SHP77 (cell line): Measurements from ENCODE around the gene ENTREP3.
"Not testable (repeated sequence)": the region's sequence is repeated elsewhere in the genome, so short reads cannot be mapped to it uniquely, and the experiment has no call there.

Experiments used
- DNase-seq, 2 experiments: peaks; one replicate each; lab custom pipeline; 2025; lab: John Stamatoyannopoulos, UW

Gene ENTREP3

DNA sequence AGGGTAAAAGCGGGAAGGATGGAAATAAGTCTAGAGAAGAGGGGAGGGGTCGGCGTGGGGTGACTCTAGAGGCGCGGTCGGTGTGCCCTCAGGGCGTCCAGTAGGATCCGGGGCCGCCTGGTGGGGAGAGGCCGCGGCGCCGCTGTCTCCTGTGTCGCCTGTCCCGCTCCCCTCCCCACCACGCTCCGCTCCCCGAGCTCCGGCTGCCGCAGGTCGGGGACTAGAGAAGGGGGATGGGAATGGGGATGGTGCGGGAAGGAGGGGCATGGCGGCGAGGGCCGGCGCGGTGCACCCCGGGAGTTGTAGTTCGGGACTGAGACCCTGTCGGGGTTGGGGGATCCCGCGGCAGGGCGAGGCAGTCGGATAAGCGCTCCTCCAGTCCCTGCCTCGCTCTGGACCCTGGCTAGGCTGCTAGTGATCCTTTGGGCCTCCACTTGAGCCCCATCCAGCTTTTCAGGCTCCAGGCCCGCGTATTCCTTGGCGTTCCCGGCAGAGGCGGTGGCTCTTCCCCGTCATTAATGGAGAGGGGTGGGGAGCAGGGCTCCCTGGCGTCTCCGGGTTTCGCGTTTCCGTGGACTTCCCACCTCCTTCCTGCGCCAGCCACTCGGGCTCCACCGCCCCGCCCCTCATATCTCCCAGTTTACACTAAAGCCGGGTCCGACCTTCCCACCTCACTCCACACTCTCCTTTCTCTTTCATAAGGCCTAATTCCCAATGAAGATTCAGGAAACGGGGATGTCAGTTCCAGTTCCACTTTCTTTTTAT lies at the start of gene ENTREP3:
Gene ENTREP3 (minus strand): TSS at position 241 of the 765 bp plus-strand sequence. CDS start 606 bp downstream, outside the sequence.
- peak; percentile 91 to 96 for DNase-seq

DNA sequence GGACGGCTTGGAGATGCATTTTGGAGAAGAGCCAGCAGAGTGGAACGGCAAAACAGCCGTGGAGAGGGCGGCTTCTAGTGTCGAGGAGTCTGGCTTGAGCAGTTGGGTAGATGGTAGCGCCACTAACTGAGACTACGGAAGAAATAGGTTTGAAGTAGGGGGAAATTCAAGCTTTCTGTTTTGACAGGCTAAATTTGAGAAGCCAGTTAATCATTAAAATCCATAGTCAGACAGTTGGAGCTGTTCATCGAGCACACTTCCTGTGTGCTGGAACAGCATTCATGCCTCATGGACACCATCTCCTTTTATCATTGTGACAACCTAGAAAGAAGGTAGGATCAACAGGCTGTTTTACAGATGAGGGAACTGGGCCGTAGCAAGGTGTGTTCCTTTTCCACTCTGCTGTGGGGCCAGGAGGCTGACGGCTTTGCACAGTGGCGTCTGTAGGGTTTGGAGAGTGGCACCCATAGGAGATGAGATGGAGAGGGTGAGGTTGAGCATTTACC lies 49.3 kb upstream of the ENTREP3 start:
- no peak for DNase-seq

GRCh38 chr1:155301342-155301841 lies 46.1 kb upstream of the ENTREP3 start, which contains the start of gene PKLR:
Gene PKLR (minus strand): TSS chr1:155301438. CDS start chr1:155301395, 43 bp downstream.
- no peak for DNase-seq

- no peak for DNase-seq
These were observed 45.5 kb upstream of the ENTREP3 start for GRCh38 chr1:155300553-155301329.

DNA sequence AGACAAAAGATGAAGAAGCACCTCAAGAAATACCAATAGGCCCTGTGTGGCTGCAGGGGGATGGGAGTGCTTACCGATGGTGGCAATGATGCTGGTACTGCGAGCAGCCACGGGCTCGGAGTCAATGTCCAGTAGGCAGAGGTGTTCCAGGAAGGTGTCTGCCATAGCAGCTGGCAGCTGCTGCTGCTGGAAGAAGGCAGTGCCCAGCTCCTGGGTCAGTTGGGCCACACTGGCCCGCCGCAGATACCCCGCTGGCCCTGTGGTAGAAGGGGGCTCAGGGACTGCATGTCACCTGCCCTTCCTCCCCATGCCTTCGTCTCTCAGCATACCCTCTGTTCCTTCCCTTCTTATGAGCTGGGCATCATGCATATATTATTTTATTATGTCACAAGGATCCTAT lies 44.7 kb upstream of the ENTREP3 start:
- DNase-seq = no peak

DNA sequence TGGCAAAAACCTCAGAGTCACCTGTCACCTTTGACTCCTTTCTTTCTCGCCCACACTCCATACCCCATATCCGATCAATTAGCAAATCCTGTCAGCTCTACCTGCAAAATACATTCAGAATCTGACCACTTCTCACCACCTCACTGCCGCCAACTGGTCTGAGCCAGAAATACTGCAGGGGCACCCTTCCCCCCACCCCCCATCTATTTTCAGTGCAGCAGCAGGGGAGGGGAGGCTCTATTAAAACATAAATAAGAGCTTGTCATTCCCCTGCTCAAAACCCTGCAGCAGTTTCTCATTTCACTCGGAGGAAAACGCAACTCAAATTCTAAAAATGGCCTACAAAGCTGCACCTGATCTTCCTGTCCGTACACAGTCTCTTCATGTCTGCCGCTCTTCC lies 42.1 kb upstream of the ENTREP3 start:
- DNase-seq = no peak

DNA sequence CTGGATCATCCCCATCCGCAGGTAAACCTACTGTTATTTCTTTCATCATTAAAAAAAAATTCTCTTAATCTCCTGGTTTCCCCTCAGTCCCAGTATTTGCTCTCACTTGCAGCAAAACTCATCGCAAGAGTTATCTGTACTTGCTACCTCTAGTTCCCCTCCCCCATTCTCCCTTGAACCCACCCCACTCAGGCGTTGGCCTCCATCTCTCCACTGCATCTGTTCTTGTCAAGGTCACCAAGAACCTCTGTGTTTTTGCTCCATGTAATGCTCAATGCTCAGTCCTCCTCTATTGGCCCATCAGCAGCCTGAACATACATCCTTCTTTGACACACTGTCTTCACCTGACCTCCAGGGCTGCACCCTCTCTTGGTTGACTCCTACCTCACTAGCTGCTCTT lies 41.4 kb upstream of the ENTREP3 start:
- no peak for DNase-seq

GRCh38 chr1:155295942-155296267 lies 40.6 kb upstream of the ENTREP3 start:
- no peak for DNase-seq

DNA sequence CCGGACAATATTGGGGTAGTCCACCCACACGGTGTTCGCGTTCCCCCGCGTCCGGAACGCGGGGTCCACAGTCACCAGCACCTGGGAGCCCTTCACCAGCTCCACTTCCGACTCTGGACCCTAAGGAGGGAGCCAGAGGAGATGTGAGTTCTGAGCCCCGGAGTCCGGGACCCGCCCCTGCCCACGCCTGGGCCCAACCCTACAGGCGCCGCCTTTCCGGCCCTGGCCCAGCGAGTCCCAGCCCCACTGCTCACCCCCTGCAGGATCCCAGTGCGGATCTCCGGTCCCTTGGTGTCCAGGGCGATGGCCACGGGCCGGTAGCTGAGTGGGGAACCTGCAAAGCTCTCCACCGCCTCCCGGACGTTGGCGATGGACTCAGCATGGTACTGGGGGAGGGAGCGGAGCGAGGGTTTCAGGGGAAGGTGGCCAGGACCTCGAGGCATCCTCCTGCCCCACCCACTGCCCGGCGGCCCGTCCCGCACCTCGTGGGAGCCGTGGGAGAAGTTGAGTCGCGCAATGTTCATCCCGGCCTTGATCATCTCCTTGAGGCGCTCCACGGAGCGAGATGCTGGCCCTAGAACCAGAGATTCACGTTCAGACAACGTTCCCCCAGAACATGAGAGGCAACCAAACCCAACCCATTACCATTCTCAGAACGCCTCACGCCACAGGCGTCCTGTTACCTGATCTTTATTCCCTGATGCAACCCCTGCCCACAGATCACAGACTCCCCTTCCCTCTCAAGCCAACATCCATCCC lies 40.1 kb upstream of the ENTREP3 start:
- no peak for DNase-seq

DNA sequence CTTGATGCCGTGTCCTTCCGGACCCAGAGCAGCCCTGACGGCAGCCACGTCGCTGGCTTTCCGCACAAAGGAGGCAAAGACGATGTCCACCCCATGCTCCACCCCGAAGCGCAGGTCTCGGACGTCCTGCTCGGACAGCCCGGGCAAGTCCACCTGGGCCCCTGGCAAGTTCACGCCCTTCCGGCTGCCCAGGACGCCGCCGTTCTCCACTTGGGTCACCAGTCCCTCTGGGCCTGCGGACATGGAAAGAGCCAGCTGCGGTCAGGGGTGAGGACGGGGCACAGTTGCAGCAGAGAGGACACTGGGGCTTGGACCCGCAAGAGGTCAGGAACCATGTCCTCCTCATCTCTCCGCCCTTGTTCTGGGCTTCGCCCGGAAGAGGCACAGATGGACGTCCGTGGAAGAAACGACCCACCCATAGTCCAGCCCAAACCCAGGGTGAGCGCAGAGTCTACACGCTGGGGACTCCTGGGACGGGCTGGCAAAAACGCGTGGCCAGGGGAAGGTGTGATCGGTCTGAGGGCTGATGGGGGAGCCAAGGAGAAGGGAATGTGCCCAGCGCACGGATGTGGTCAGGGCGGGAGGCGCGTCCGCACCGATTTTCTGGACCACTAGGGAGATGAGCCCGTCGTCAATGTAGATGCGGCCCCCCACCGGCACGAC lies 39.4 kb upstream of the ENTREP3 start:
- no peak for DNase-seq

- no peak for DNase-seq
These were observed 37.9 kb upstream of the ENTREP3 start for GRCh38 chr1:155293086-155293749.

DNA sequence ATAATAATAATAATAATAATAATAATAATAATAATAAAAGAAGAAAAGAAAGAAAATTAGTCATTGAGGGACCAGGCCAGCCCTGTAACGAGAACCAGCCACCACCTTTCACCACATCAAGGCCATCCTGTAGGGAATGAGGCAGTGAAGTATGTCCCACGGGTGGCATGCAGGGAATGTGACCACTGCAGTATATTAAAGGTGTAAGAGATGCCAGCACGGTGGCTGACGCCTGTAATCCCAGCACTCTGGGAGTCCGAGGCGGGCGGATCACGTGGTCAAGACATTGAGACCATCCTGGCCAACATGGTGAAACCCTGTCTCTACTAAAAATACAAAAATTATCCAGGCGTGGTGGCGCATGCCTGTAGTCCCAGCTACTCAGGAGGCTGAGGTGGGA lies 35.7 kb upstream of the ENTREP3 start:
- not testable (repeated sequence) for DNase-seq

DNA sequence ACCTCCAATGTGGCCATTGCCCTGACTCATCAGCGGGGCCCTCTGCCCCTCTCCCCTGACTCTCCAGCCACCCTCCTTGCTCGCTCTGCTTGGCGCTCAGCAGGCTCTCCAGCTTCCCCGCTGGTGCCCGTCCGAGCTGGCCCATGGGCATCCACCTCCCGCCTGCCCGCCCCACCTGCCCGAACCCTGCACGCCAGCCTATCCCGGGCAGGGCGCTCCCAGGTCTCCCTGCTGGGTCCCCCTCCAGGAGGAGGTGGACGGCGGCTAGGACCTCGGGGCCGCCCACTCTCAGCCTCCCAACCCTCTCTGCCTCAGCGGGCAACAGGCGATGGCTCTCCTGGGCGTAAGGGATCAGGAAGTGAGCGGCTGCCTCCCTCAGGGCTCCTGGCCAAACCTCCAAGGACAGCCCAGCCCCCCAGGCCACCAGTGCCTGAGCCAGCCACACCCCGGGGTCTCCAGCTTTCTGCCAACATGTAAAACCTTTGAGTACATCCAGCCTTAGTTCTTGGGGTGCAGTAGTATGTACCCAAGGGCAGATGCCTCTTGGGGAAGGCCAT lies 32.8 kb upstream of the ENTREP3 start:
- DNase-seq = no peak

GRCh38 chr1:155286544-155286943 lies 31.3 kb upstream of the ENTREP3 start:
- DNase-seq = no peak

DNA sequence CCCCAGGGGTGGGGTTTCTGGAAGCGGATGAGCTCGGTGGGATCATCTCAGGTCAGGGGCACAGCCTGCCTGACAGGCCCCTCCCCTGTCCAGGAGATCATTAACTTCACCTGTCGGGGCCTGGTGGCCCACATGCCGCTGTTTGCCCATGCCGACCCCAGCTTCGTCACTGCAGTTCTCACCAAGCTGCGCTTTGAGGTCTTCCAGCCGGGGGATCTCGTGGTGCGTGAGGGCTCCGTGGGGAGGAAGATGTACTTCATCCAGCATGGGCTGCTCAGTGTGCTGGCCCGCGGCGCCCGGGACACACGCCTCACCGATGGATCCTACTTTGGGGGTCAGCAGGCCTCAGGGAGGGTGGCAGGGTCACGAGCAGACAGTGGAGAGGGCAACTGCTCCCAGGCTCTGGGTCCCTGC lies 30.4 kb upstream of the ENTREP3 start:
- no peak for DNase-seq

- DNase-seq = no peak
These were observed 29.8 kb upstream of the ENTREP3 start for GRCh38 chr1:155285063-155285462.

DNA sequence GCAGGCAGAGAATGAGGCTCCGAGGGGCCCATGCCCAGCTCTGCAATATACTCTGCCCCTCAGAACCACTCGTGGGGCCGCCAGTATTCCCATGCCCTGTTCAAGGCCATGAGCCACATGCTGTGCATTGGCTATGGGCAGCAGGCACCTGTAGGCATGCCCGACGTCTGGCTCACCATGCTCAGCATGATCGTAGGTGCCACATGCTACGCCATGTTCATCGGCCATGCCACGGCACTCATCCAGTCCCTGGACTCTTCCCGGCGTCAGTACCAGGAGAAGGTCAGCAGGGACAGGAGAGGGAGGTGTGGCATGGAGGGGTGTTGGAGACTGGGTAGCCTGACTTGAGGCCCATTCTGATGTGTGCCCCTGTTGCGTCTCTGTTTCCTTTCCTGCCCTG lies 29.2 kb upstream of the ENTREP3 start:
- no peak for DNase-seq

GRCh38 chr1:155282488-155283091 lies 27.3 kb upstream of the ENTREP3 start:
- DNase-seq = no peak

- no peak for DNase-seq
These were observed 24.0 kb upstream of the ENTREP3 start for GRCh38 chr1:155279268-155279667.

- DNase-seq = no peak
These were observed 23.4 kb upstream of the ENTREP3 start for GRCh38 chr1:155278689-155279160.
